Endodermal cell (in vitro differentiated cells): ENCODE measurements around the gene SFRP4. TPM values are rescaled to one million over a fixed set of nuclear protein-coding genes. Genes with fewer than 3 reads are reported as not detected.

ENCODE experiments used
- DNase-seq: peaks from one replicate; pipeline ENCODE4 v3.0.0-alpha.2; 2017
- H3K27ac ChIP-seq: 2 replicates; pipeline ENCODE4 v1.5.1; 2013; ENCODE audit warnings: mild to moderate bottlenecking, low read depth, low read length, moderate library complexity
- H3K27me3 ChIP-seq: 2 replicates; pipeline ENCODE4 v1.6.1; 2013; ENCODE audit warnings: mild to moderate bottlenecking, low read length, moderate library complexity; ENCODE audit not compliant: insufficient read depth, control insufficient read depth, poor library complexity, severe bottlenecking
- H3K36me3 ChIP-seq: 2 replicates; pipeline ENCODE4 v1.7.0; 2013; ENCODE audit warnings: mild to moderate bottlenecking, low read length, moderate library complexity; ENCODE audit not compliant: control insufficient read depth, insufficient read depth
- H3K4me1 ChIP-seq: one replicate; pipeline ENCODE4 v1.7.0; 2013; ENCODE audit warnings: low read length; ENCODE audit not compliant: control insufficient read depth, insufficient read depth
- H3K4me3 ChIP-seq: 2 replicates; pipeline ENCODE4 v1.5.1; 2013; ENCODE audit warnings: mild to moderate bottlenecking, low read length, moderate library complexity
- H3K9ac ChIP-seq: 2 replicates; pipeline ENCODE4 v1.6.1; 2013; ENCODE audit warnings: mild to moderate bottlenecking, low read length, moderate library complexity; ENCODE audit not compliant: poor library complexity, severe bottlenecking; ENCODE audit errors: extremely low read depth
- H3K9me3 ChIP-seq: 2 replicates; pipeline ENCODE4 v1.6.1; 2013; ENCODE audit warnings: mild to moderate bottlenecking, low read length, moderate library complexity; ENCODE audit not compliant: control insufficient read depth
- H3K27ac Mint-ChIP-seq: 2 replicates; pipeline ENCODE4 v1.8.0; 2020; ENCODE audit warnings: mixed read lengths
- H3K27me3 Mint-ChIP-seq: 2 replicates; pipeline ENCODE4 v1.8.0; 2021; ENCODE audit warnings: mild to moderate bottlenecking, mixed read lengths; ENCODE audit not compliant: insufficient read depth
- H3K36me3 Mint-ChIP-seq: 2 replicates; pipeline ENCODE4 v1.8.0; 2020; ENCODE audit warnings: low read depth, mixed read lengths
- H3K4me1 Mint-ChIP-seq: 2 replicates; pipeline ENCODE4 v1.8.0; 2020; ENCODE audit warnings: mixed read lengths
- H3K4me3 Mint-ChIP-seq: 2 replicates; pipeline ENCODE4 v1.8.0; 2020; ENCODE audit warnings: mild to moderate bottlenecking, moderate library complexity, mixed read lengths
- H3K9me3 Mint-ChIP-seq: 2 replicates; pipeline ENCODE4 v1.8.0; 2020; ENCODE audit warnings: mild to moderate bottlenecking, mixed read lengths
- CTCF ChIP-seq: fragments of 200-600 bp; sonication (generic); conservative IDR thresholded peaks from 2 replicates; pipeline ENCODE4 v1.5.0; 2021; ENCODE audit warnings: antibody characterized with exemption, mild to moderate bottlenecking
- WGBS, 2 experiments: methylation state at CpG; one replicate each; pipeline versions ENCODE4 v1.1.5 to v1.1.7; 2013; ENCODE audit warnings: missing lambda C conversion rate in 2 of 2, mixed read lengths in 1 of 2; ENCODE audit not compliant: insufficient coverage in 1 of 2, insufficient read length in 1 of 2; 5-methylcytosine and 5-hydroxymethylcytosine counted together
- total RNA-seq, 2 donors: library from RNA; stranded (reverse); fragmentation: NEBNext Ultra II Directional in 1 of 2; extraction: Animal tissue kit (Norgen Biotek cat#: 25700) in 1 of 2; gene quantifications; 2 replicates in 1 of 2; 3 replicates in 1 of 2; pipeline ENCODE4 v1.2.1, GENCODE V29; 2021

SFRP4 gene
- total RNA-seq, 2 donors from 2014 or later = not detected

GRCh38 chr7:37942934-37943610, 26.5 kb upstream of the SFRP4 start:
- peak; percentile 77 for DNase-seq
- TF ChIP-seq CTCF = no peak

GRCh38 chr7:37933018-37933566, 16.5 kb upstream of the SFRP4 start:
- Histone ChIP-seq H3K27ac (no peak overlapping the region), H3K36me3 (no peaks in the 10 kb centered on the region), H3K9me3 (no peaks in the 10 kb centered on the region), H3K9ac (no peak overlapping the region), H3K27me3 (no peaks in the 10 kb centered on the region), H3K4me3 (no peak overlapping the region), H3K4me1 (no peaks in the 10 kb centered on the region)
- H3K9me3 Mint-ChIP-seq = no peaks in the 10 kb centered on the region
- H3K27ac Mint-ChIP-seq = no peak overlapping the region
- TF ChIP-seq CTCF = no peak
- no peak overlapping the region for H3K4me3 Mint-ChIP-seq
- H3K27me3 Mint-ChIP-seq = no peaks in the 10 kb centered on the region
- H3K36me3 Mint-ChIP-seq = no peaks in the 10 kb centered on the region
- WGBS, 2 experiments = 84 to 91% methylated on average over 6 to 9 of the region's 9 CpGs
- no peak for DNase-seq
- H3K4me1 Mint-ChIP-seq = no peaks in the 10 kb centered on the region

More at GRCh38 chr7:37942934-37943610, 26.5 kb upstream of the SFRP4 start:
- H3K4me3 ChIP-seq = no peak overlapping the region
- no peaks in the 10 kb centered on the region for H3K27me3 ChIP-seq
- H3K27ac ChIP-seq = peak overlapping the region; percentile 87
- WGBS, 2 experiments = 84 to 90% methylated on average over 3 to 12 of the region's 12 CpGs
- Mint-ChIP-seq H3K4me1 (peaks cover 3% of the 10 kb centered on the region), H3K9me3 (no peaks in the 10 kb centered on the region), H3K36me3 (no peaks in the 10 kb centered on the region), H3K27me3 (no peaks in the 10 kb centered on the region), H3K27ac (peak overlapping the region; percentile 24), H3K4me3 (no peak overlapping the region)
- H3K9me3 ChIP-seq = no peaks in the 10 kb centered on the region
- no peaks in the 10 kb centered on the region for H3K36me3 ChIP-seq
- H3K9ac ChIP-seq = no peak overlapping the region
- no peaks in the 10 kb centered on the region for H3K4me1 ChIP-seq

- no peak for DNase-seq
- no peaks in the 10 kb centered on the region for H3K9me3 Mint-ChIP-seq
- Histone ChIP-seq H3K27ac (no peak overlapping the region), H3K36me3 (no peaks in the 10 kb centered on the region), H3K4me1 (no peaks in the 10 kb centered on the region), H3K9me3 (no peaks in the 10 kb centered on the region), H3K9ac (no peak overlapping the region), H3K27me3 (no peaks in the 10 kb centered on the region), H3K4me3 (no peak overlapping the region)
- H3K4me1 Mint-ChIP-seq = no peaks in the 10 kb centered on the region
- H3K27me3 Mint-ChIP-seq = no peaks in the 10 kb centered on the region
- H3K4me3 Mint-ChIP-seq = no peak overlapping the region
- no peak overlapping the region for H3K27ac Mint-ChIP-seq
- H3K36me3 Mint-ChIP-seq = no peaks in the 10 kb centered on the region
- 89 to 100% methylated on average over 1 to 2 of the region's 2 CpGs for WGBS, 2 experiments
- TF ChIP-seq CTCF = no peak
Measured at GRCh38 chr7:37932543-37932942, 15.9 kb upstream of the SFRP4 start.
